B cell (primary cell): ENCODE data around the gene DAB2IP. TPM values are rescaled to one million over a fixed set of nuclear protein-coding genes. Genes with fewer than 3 reads are reported as not detected.

Experiments used
- ATAC-seq: fragments of 200-7000 bp; cut with Tn5 transposase; one replicate; pipeline ENCODE4 v1.10.0; 2021; ENCODE audit warnings: low read depth, mild to moderate bottlenecking, moderate number of reproducible peaks, moderate library complexity
- CTCF ChIA-PET: fragments of 350-600 bp; sonication (Branson Sonifier 250); formaldehyde crosslinking; loops from one replicate; lab custom pipeline; 2021; ENCODE audit warnings: antibody characterized with exemption, inconsistent platforms; lab: Charles Lee
- POLR2A ChIA-PET: fragments of 350-600 bp; sonication (Branson Sonifier 250); formaldehyde crosslinking; loops from one replicate; lab custom pipeline; 2021; ENCODE audit warnings: antibody characterized with exemption; lab: Charles Lee
- DNase-seq: peaks from one replicate; pipeline ENCODE4 v3.0.0; 2013
- H2AFZ ChIP-seq: 2 replicates; pipeline ENCODE4 v1.6.1; 2012; ENCODE audit warnings: mild to moderate bottlenecking, low read depth, low read length; ENCODE audit not compliant: insufficient read depth, poor library complexity, severe bottlenecking
- H3K27ac ChIP-seq, 2 donors: 1 replicate in 1 of 2; 2 replicates in 1 of 2; pipeline ENCODE4 v1.5.1; 2012 to 2013; ENCODE audit warnings: low read length in 2 of 2, mild to moderate bottlenecking in 2 of 2, moderate library complexity in 1 of 2
- H3K27me3 ChIP-seq, 4 experiments: fragments of 200-600 bp in 1 of 4; sonication (generic) in 1 of 4; replicated peaks in 1 of 4; 1 replicate in 2 of 4; 2 replicates in 2 of 4; pipeline versions ENCODE4 v1.6.1 to v1.7.0; 2013 to 2016; ENCODE audit warnings: low read length in 3 of 4, mild to moderate bottlenecking in 2 of 4, mixed read lengths in 1 of 4, moderate library complexity in 1 of 4; ENCODE audit not compliant: insufficient read depth in 4 of 4, control insufficient read depth in 3 of 4; ENCODE audit errors: control extremely low read depth in 1 of 4
- H3K36me3 ChIP-seq, 2 experiments: replicated peaks in 1 of 2; 1 replicate in 1 of 2; 2 replicates in 1 of 2; pipeline versions ENCODE4 v1.6.1 to v1.7.1; 2013; ENCODE audit warnings: low read length in 1 of 2; ENCODE audit not compliant: insufficient read depth in 2 of 2, control insufficient read depth in 1 of 2; ENCODE audit errors: control extremely low read depth in 1 of 2, extremely low read depth in 1 of 2
- H3K4me1 ChIP-seq, 2 donors: fragments of 200-600 bp in 1 of 2; sonication (generic) in 1 of 2; 1 replicate in 1 of 2; 2 replicates in 1 of 2; pipeline versions ENCODE4 v1.5.1 to v1.6.1; 2013 to 2017; ENCODE audit warnings: low read length in 2 of 2; ENCODE audit not compliant: control insufficient read depth in 2 of 2, insufficient read depth in 2 of 2
- H3K4me2 ChIP-seq: replicated peaks from 2 replicates; pipeline ENCODE3; 2012; ENCODE audit warnings: mild to moderate bottlenecking, low read depth, low read length; ENCODE audit not compliant: poor library complexity, severe bottlenecking
- H3K4me3 ChIP-seq, 5 experiments: fragments of 200-600 bp in 1 of 5; sonication (generic) in 1 of 5; 1 replicate in 3 of 5; 2 replicates in 2 of 5; pipeline versions ENCODE4 v1.5.1 to v1.7.0; 2011 to 2016; ENCODE audit warnings: low read length in 4 of 5, mild to moderate bottlenecking in 4 of 5, low read depth in 2 of 5, control low read depth in 1 of 5, moderate library complexity in 1 of 5; ENCODE audit not compliant: insufficient read depth in 1 of 5; ENCODE audit errors: control extremely low read depth in 1 of 5, extremely low read depth in 1 of 5
- H3K79me2 ChIP-seq: fragments of 200-600 bp; sonication (generic); one replicate; pipeline ENCODE4 v1.6.0; 2016; ENCODE audit warnings: low read length; ENCODE audit not compliant: control insufficient read depth, insufficient read depth
- H3K9ac ChIP-seq: fragments of 200-600 bp; sonication (generic); 2 replicates; pipeline ENCODE4 v1.6.1; 2017; ENCODE audit warnings: mild to moderate bottlenecking, low read length, moderate library complexity
- H3K9me3 ChIP-seq, 3 donors: one replicate each; pipeline versions ENCODE4 v1.6.1 to v1.7.1; 2013; ENCODE audit warnings: low read length in 2 of 3; ENCODE audit not compliant: control insufficient read depth in 2 of 3, insufficient read depth in 1 of 3; ENCODE audit errors: control extremely low read depth in 1 of 3
- H4K20me1 ChIP-seq: 2 replicates; pipeline ENCODE4 v1.6.0; 2012; ENCODE audit warnings: mild to moderate bottlenecking, low read length; ENCODE audit not compliant: insufficient read depth, control insufficient read depth, poor library complexity, severe bottlenecking
- H3K27ac Mint-ChIP-seq: one replicate; pipeline ENCODE4 v1.8.0; 2021; ENCODE audit warnings: mixed read lengths
- H3K27me3 Mint-ChIP-seq: one replicate; pipeline ENCODE4 v1.8.0; 2021; ENCODE audit warnings: mixed read lengths
- H3K4me1 Mint-ChIP-seq: one replicate; pipeline ENCODE4 v1.8.0; 2021; ENCODE audit warnings: mixed read lengths
- H3K4me3 Mint-ChIP-seq: one replicate; pipeline ENCODE4 v1.8.0; 2021; ENCODE audit warnings: mixed read lengths
- H3K9me3 Mint-ChIP-seq: one replicate; pipeline ENCODE4 v1.8.0; 2022; ENCODE audit warnings: mixed read lengths; ENCODE audit not compliant: insufficient read depth
- EZH2 ChIP-seq: IDR thresholded peaks from 2 replicates; pipeline ENCODE4 v1.6.1; 2012; ENCODE audit warnings: borderline replicate concordance, low read depth, mild to moderate bottlenecking, moderate library complexity, low read length; ENCODE audit not compliant: insufficient read depth, poor library complexity, severe bottlenecking
- WGBS: methylation state at CpG from one replicate; pipeline ENCODE4 v1.1.5; 2013; ENCODE audit warnings: missing lambda C conversion rate; ENCODE audit not compliant: insufficient coverage; 5-methylcytosine and 5-hydroxymethylcytosine counted together
- intact Hi-C: fragments of 100-400 bp; cut with micrococcal nuclease; formaldehyde crosslinking; loops from one replicate; pipeline ENCODE4 v1.10.0; 2022
- polyA plus RNA-seq: library from polyadenylated mRNA; depleted of rRNA; stranded (reverse); fragments of >200 nt; gene quantifications from 2 replicates; pipeline ENCODE4 v1.2.3, GENCODE V29; 2012
- total RNA-seq, 2 donors: library from RNA; stranded (reverse); fragments of 120-200 nt in 1 of 2; gene quantifications; 1 replicate in 1 of 2; 2 replicates in 1 of 2; pipeline versions ENCODE4 v1.2.3 to v1.2.4, GENCODE V29; 2013 to 2022
- TF ChIP-seq, protein P1 (sequence below): fragments of 200-600 bp; IDR thresholded peaks from one replicate; pipeline ENCODE4 v1.8.0; 2022; ENCODE audit warnings: antibody characterized with exemption, mild to moderate bottlenecking

Gene DAB2IP
- total and polyA plus RNA-seq, 2 donors (not counting 1 experiment from before 2014, with no cell fraction given), result 1.1 to 3.9 TPM

DNA sequence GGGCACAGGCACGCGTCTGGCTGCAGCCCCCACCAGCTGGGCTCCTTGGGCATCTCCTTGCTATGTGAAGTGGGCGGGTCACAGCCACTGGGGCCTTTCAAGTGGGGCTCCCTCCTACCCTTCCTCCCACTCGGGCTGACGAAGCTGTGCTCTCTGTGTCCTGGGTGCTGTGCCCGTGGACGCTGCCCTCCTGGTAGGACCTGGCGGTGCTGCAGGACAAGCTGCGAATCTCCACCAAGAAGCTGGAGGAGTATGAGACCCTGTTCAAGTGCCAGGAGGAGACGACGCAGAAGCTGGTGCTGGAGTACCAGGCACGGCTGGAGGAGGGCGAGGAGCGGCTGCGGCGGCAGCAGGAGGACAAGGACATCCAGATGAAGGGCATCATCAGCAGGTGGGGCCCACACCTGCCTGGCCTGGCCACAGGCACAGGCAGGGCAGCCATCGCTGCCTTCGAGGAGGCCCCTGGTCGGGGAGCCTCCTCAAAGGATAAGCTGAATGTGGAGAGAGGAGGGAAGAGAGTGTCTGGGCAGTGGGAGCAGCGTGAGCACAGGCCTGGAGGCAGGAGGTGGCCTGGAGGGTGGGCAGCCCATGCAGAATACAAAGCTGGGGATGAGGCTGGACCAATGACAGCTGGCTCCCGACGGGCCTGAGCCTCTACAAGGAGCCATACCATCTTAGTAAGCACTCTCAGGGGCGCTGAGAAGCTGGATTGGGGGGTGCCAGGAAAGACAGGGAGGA, 124.7 kb downstream of the DAB2IP start:
- Mint-ChIP-seq H3K9me3 (no peaks in the 10 kb centered on the region), H3K4me3 (no peak overlapping the region), H3K27ac (no peak overlapping the region), H3K4me1 (peaks cover 4% of the 10 kb centered on the region), H3K27me3 (no peaks in the 10 kb centered on the region)
- no peaks in the 10 kb centered on the region for H3K79me2 ChIP-seq
- intact Hi-C loops, result no loop called here
- 89% methylated on average over 18 of the region's 23 CpGs for WGBS
- H3K4me1 ChIP-seq, result no peaks in the 10 kb centered on the region
- H3K9ac ChIP-seq, result no peak overlapping the region
- H3K9me3 ChIP-seq, result peaks cover 0 to 5% (median 0%) of the 10 kb centered on the region in 3 donors
- ChIA-PET POLR2A (no interaction called here), CTCF (no interaction called here)
- no peak for ATAC-seq
- no peak overlapping the region for H2AFZ ChIP-seq
- TF ChIP-seq, protein P1, sequence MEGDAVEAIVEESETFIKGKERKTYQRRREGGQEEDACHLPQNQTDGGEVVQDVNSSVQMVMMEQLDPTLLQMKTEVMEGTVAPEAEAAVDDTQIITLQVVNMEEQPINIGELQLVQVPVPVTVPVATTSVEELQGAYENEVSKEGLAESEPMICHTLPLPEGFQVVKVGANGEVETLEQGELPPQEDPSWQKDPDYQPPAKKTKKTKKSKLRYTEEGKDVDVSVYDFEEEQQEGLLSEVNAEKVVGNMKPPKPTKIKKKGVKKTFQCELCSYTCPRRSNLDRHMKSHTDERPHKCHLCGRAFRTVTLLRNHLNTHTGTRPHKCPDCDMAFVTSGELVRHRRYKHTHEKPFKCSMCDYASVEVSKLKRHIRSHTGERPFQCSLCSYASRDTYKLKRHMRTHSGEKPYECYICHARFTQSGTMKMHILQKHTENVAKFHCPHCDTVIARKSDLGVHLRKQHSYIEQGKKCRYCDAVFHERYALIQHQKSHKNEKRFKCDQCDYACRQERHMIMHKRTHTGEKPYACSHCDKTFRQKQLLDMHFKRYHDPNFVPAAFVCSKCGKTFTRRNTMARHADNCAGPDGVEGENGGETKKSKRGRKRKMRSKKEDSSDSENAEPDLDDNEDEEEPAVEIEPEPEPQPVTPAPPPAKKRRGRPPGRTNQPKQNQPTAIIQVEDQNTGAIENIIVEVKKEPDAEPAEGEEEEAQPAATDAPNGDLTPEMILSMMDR, result no peak
- no peak for TF ChIP-seq EZH2
- H3K27me3 ChIP-seq, result no peaks in the 10 kb centered on the region
- DNase-seq, result no peak
- H4K20me1 ChIP-seq, result no peaks in the 10 kb centered on the region
- no peak overlapping the region for H3K4me2 ChIP-seq
- no peak overlapping the region for H3K4me3 ChIP-seq
- H3K36me3 ChIP-seq, result no peaks in the 10 kb centered on the region
- no peak overlapping the region for H3K27ac ChIP-seq

DNA sequence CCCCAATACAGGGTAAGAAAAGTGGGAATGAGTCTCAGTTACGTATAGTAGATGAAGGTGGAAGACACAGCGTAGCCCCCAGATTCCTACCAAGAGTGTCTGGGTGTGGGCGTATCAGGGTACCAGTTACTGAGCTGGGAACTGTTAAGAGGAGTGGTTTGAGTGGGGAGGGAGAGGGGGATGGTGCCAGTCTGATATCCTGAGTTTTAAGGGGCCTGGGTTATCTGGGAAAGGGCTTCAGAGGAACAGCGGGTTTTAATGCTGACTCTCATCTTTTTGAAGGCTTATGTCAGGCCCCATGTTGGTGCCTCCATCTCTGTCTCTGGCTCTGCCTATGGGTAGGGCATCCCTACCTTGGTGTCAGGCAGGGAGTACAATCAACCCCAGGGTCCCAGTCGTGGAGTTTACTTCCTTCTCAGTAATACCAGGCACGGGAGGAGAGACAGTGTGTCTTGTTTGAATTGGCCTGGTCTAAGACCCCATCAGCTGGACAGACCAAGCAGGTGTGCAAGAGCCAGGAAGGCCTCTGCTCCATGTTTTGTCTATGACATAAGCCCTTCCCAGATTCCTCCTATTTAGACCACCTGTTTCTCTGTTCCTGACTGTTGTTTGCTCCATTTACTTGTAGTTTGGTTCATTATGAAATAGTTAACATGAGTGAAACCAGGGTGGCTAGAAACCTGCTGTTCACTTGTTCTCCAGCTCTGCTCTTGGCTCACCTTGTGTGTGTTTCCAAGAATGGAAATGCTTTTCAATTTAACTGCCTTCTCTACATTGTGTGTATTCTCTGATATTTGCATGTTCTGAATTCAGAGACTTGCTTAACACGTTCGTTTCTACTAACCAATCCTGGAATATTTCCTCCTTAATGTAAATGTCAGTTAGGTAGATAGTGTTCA, 125.6 kb downstream of the DAB2IP start:
- intact Hi-C loops, result no loop called here
- Histone ChIP-seq H3K36me3 (no peaks in the 10 kb centered on the region), H4K20me1 (no peaks in the 10 kb centered on the region), H3K9me3 (peaks cover 0 to 5% (median 0%) of the 10 kb centered on the region in 3 donors), H3K9ac (no peak overlapping the region), H3K4me3 (no peak overlapping the region), H3K4me1 (no peaks in the 10 kb centered on the region), H3K27ac (no peak overlapping the region), H3K4me2 (no peak overlapping the region), H3K27me3 (no peaks in the 10 kb centered on the region), H3K79me2 (no peaks in the 10 kb centered on the region), H2AFZ (no peak overlapping the region)
- Mint-ChIP-seq H3K27ac (no peak overlapping the region), H3K9me3 (no peaks in the 10 kb centered on the region), H3K4me3 (no peak overlapping the region), H3K4me1 (peaks cover 4% of the 10 kb centered on the region), H3K27me3 (no peaks in the 10 kb centered on the region)
- ATAC-seq (no peak), DNase-seq (no peak)
- ChIA-PET POLR2A (no interaction called here), CTCF (no interaction called here)
- WGBS, result 88% methylated on average over 4 of the region's 8 CpGs
- TF ChIP-seq, protein P1, result no peak
- no peak for TF ChIP-seq EZH2
